Esophagus squamous epithelium (tissue), 4 donors: Measurements from ENCODE around the gene KIF13A.

Experiments
- POLR2A ChIP-seq, 4 donors: fragments of 450-650 bp; IDR thresholded peaks; one replicate each; pipeline ENCODE4 v1.6.1; 2017; ENCODE audit warnings: antibody characterized with exemption in 4 of 4, mild to moderate bottlenecking in 4 of 4, moderate library complexity in 3 of 4
- TF ChIP-seq, protein P1 (sequence below), 6 experiments: fragments of 450-650 bp in 4 of 6; fragments of 200-600 bp in 2 of 6; sonication (generic) in 2 of 6; IDR thresholded peaks; one replicate each; pipeline ENCODE4 v1.5.1; 2016 to 2019; ENCODE audit warnings: antibody characterized with exemption in 6 of 6, mild to moderate bottlenecking in 4 of 6, moderate library complexity in 4 of 6

DNA sequence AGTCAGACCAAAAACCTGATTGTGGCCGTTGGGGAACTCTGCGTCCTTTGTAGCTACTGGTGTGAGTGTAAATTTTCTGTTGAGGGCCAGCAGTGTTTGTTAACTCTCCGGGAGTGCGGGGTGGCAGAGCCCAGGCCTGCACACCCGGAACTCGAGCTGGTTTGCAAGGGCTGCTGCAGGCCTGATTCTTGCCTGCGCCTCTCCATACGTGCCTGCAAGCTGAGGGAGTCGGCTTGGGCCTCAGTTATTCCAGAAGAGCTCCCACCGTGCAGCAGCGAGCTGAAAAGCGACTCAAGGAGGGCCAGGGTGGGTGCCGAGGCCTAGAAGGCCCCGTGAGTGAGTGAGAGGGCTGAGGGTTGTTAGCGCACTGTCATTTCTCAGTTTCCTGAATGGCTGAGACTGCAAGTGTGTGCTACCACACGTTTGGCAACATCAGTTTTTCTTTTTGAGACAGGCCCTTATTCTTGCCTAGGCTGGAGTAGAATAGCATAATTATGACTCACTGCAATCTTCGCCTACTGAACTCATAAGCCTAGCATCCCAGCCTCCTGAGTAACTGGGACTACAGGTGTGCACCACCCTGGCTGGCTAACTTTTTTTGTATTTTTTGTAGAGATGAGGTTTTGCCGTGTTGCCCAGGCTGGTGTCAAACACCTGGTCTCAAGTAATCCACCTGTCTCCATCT lies 33.9 kb upstream of the KIF13A start:
- TF ChIP-seq, protein P1, sequence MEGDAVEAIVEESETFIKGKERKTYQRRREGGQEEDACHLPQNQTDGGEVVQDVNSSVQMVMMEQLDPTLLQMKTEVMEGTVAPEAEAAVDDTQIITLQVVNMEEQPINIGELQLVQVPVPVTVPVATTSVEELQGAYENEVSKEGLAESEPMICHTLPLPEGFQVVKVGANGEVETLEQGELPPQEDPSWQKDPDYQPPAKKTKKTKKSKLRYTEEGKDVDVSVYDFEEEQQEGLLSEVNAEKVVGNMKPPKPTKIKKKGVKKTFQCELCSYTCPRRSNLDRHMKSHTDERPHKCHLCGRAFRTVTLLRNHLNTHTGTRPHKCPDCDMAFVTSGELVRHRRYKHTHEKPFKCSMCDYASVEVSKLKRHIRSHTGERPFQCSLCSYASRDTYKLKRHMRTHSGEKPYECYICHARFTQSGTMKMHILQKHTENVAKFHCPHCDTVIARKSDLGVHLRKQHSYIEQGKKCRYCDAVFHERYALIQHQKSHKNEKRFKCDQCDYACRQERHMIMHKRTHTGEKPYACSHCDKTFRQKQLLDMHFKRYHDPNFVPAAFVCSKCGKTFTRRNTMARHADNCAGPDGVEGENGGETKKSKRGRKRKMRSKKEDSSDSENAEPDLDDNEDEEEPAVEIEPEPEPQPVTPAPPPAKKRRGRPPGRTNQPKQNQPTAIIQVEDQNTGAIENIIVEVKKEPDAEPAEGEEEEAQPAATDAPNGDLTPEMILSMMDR (IDR thresholded peaks at IDR 0.05), result no peak
- TF ChIP-seq POLR2A (IDR thresholded peaks at IDR 0.05), result no peak
